ENCODE data around the gene SV2B. TPM values are rescaled to one million over a fixed set of nuclear protein-coding genes. Genes with fewer than 3 reads are reported as not detected.

The SV2B gene
- total and polyA plus RNA-seq, 2 donors (not counting 1 experiment from before 2014, with no cell fraction given), result under 0.01 TPM; not detected in 1

- Histone ChIP-seq H3K9me3 (ENCODE audit: control insufficient read depth, insufficient read depth, low read depth, low read length) (no peaks in the 10 kb centered on the region), H3K79me2 (ENCODE audit: control insufficient read depth, insufficient read depth, low read length) (no peaks in the 10 kb centered on the region), H3K27ac (ENCODE audit: insufficient read depth, low read length) (no peak overlapping the region), H3K4me3 (replicated peaks in 1 of 4; ENCODE audit: control extremely low read depth in 1 of 4, insufficient read depth in 1 of 4, low read depth in 3 of 4, low read length in 4 of 4) (no peak overlapping the region), H3K4me1 (ENCODE audit: control insufficient read depth, extremely low read depth, insufficient read depth, low read length) (no peaks in the 10 kb centered on the region), H3K4me2 (ENCODE audit: extremely low read depth, insufficient read depth, low read length) (no peak overlapping the region), H4K20me1 (ENCODE audit: control insufficient read depth, extremely low read depth, insufficient read depth, low read length) (no peaks in the 10 kb centered on the region), H3K27me3 (ENCODE audit: control insufficient read depth, insufficient read depth, low read length) (no peaks in the 10 kb centered on the region), H3K9ac (ENCODE audit: insufficient read depth, low read length) (no peak overlapping the region), H3K36me3 (ENCODE audit: control insufficient read depth, insufficient read depth, low read length) (no peaks in the 10 kb centered on the region), H2AFZ (ENCODE audit: low read length) (no peak overlapping the region)
- DNase-seq (ENCODE audit: low read depth in 2 of 2), result no peak
- TF ChIP-seq EZH2 (IDR thresholded peaks at IDR 0.05; ENCODE audit: low read length, missing control alignments) (no peak), CTCF (conservative IDR thresholded peaks at IDR 0.05 in 1 of 2, IDR thresholded peaks at IDR 0.05 in 1 of 2; ENCODE audit: low read depth in 1 of 2, low read length in 2 of 2) (no peak)
These were observed 42.9 kb downstream of the SV2B start for GRCh38 chr15:91142946-91143345.

- Histone ChIP-seq H3K4me3 (replicated peaks in 1 of 4; ENCODE audit: control extremely low read depth in 1 of 4, insufficient read depth in 1 of 4, low read depth in 3 of 4, low read length in 4 of 4) (no peak overlapping the region), H2AFZ (ENCODE audit: low read length) (no peak overlapping the region), H3K36me3 (ENCODE audit: control insufficient read depth, insufficient read depth, low read length) (no peaks in the 10 kb centered on the region), H3K9ac (ENCODE audit: insufficient read depth, low read length) (no peak overlapping the region), H3K4me2 (ENCODE audit: extremely low read depth, insufficient read depth, low read length) (no peak overlapping the region), H3K79me2 (ENCODE audit: control insufficient read depth, insufficient read depth, low read length) (no peaks in the 10 kb centered on the region), H3K4me1 (ENCODE audit: control insufficient read depth, extremely low read depth, insufficient read depth, low read length) (no peaks in the 10 kb centered on the region), H4K20me1 (ENCODE audit: control insufficient read depth, extremely low read depth, insufficient read depth, low read length) (no peaks in the 10 kb centered on the region), H3K27ac (ENCODE audit: insufficient read depth, low read length) (no peak overlapping the region), H3K9me3 (ENCODE audit: control insufficient read depth, insufficient read depth, low read depth, low read length) (no peaks in the 10 kb centered on the region), H3K27me3 (ENCODE audit: control insufficient read depth, insufficient read depth, low read length) (no peaks in the 10 kb centered on the region)
- TF ChIP-seq EZH2 (IDR thresholded peaks at IDR 0.05; ENCODE audit: low read length, missing control alignments), result no peak
- TF ChIP-seq CTCF (conservative IDR thresholded peaks at IDR 0.05 in 1 of 2, IDR thresholded peaks at IDR 0.05 in 1 of 2; ENCODE audit: low read depth in 1 of 2, low read length in 2 of 2), result no peak
- no peak for DNase-seq (ENCODE audit: low read depth in 2 of 2)
These were observed 46.7 kb downstream of the SV2B start for GRCh38 chr15:91146728-91147127.

- DNase-seq (ENCODE audit: low read depth in 2 of 2), result no peak
- Histone ChIP-seq H3K4me3 (replicated peaks in 1 of 4; ENCODE audit: control extremely low read depth in 1 of 4, insufficient read depth in 1 of 4, low read depth in 3 of 4, low read length in 4 of 4) (no peak overlapping the region), H3K4me1 (ENCODE audit: control insufficient read depth, extremely low read depth, insufficient read depth, low read length) (no peaks in the 10 kb centered on the region), H3K4me2 (ENCODE audit: extremely low read depth, insufficient read depth, low read length) (no peak overlapping the region), H3K9ac (ENCODE audit: insufficient read depth, low read length) (no peak overlapping the region), H2AFZ (ENCODE audit: low read length) (no peak overlapping the region), H3K36me3 (ENCODE audit: control insufficient read depth, insufficient read depth, low read length) (no peaks in the 10 kb centered on the region), H3K9me3 (ENCODE audit: control insufficient read depth, insufficient read depth, low read depth, low read length) (no peaks in the 10 kb centered on the region), H3K79me2 (ENCODE audit: control insufficient read depth, insufficient read depth, low read length) (no peaks in the 10 kb centered on the region), H4K20me1 (ENCODE audit: control insufficient read depth, extremely low read depth, insufficient read depth, low read length) (no peaks in the 10 kb centered on the region), H3K27ac (ENCODE audit: insufficient read depth, low read length) (no peak overlapping the region), H3K27me3 (ENCODE audit: control insufficient read depth, insufficient read depth, low read length) (no peaks in the 10 kb centered on the region)
- TF ChIP-seq CTCF (conservative IDR thresholded peaks at IDR 0.05 in 1 of 2, IDR thresholded peaks at IDR 0.05 in 1 of 2; ENCODE audit: low read depth in 1 of 2, low read length in 2 of 2) (no peak), EZH2 (IDR thresholded peaks at IDR 0.05; ENCODE audit: low read length, missing control alignments) (no peak)
These were observed 48.2 kb downstream of the SV2B start for GRCh38 chr15:91148243-91148642.
